PFSK-1 (cell line): ENCODE results near the gene PSEN2.

Experiments used
- FOXP2 ChIP-seq: optimal IDR thresholded peaks from 2 replicates; pipeline ENCODE3; 2011; ENCODE audit warnings: borderline replicate concordance, control low read depth, inconsistent platforms; ENCODE audit not compliant: insufficient read depth; ENCODE audit errors: extremely low read length, extremely low read depth
- POLR2AphosphoS5 ChIP-seq: IDR thresholded peaks from 2 replicates; pipeline ENCODE4 v1.6.1; 2012; ENCODE audit warnings: low read depth, mild to moderate bottlenecking, control low read depth, low read length, moderate library complexity
- REST ChIP-seq, 2 experiments: IDR thresholded peaks; 2 replicates each; pipeline versions ENCODE4 v1.6.1 to v1.8.0; 2011 to 2012; ENCODE audit warnings: low read depth in 2 of 2, low read length in 2 of 2, control low read depth in 1 of 2, inconsistent platforms in 1 of 2, mild to moderate bottlenecking in 1 of 2, moderate library complexity in 1 of 2; ENCODE audit not compliant: insufficient read depth in 1 of 2
- SIN3A ChIP-seq: IDR thresholded peaks from 2 replicates; pipeline ENCODE4 v1.6.1; 2012; ENCODE audit warnings: mild to moderate bottlenecking, low read length, moderate library complexity, borderline replicate concordance; ENCODE audit not compliant: insufficient read depth
- TAF1 ChIP-seq: IDR thresholded peaks from 2 replicates; pipeline ENCODE4 v1.6.1; 2012; ENCODE audit warnings: low read length, control low read depth, borderline replicate concordance; ENCODE audit not compliant: insufficient read depth

PSEN2 gene

DNA sequence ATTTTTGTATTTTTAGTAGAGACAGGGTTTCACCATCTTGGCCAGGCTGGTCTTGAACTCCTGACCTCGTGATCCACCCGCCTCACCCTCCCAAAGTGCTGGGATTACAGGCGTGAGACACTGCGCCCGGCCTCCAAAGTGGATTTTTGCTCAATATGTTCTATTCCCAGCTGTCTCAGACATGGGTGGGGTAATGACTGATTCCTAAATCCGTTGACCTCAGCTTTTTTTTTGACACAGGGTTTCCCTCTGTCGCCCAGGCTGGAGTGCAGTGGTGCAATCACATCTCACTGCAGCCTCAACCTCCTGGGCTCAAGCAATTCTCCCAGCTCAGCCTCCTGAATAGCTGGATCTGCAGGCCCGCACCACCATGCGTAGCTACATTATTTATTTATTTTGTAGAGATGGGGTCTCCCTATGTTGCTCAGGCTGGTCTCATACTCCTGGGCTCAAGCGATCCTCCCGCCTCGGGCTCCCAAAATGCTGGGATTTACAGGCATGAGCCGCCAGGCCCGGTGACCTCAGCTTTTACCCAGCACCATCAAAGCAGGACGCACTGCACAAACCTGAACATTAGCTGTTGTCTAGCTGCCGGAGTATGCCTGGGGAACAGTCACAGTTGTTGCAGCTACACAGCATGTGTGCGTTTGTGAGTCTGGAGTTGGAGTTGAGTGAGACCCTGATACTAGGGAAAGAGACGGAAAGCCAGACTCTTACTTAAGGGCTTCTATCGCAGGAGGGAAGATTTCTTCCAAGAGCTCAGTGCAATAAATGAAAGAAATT lies 43.7 kb upstream of the PSEN2 start:
- TF ChIP-seq TAF1, result no peak
- TF ChIP-seq POLR2AphosphoS5, result no peak
- no peak for TF ChIP-seq SIN3A
- TF ChIP-seq REST (IDR thresholded peaks at IDR 0.05; ENCODE audit: insufficient read depth in 1 of 2, low read depth in 2 of 2, low read length in 2 of 2), result no peak
- no peak for TF ChIP-seq FOXP2

DNA sequence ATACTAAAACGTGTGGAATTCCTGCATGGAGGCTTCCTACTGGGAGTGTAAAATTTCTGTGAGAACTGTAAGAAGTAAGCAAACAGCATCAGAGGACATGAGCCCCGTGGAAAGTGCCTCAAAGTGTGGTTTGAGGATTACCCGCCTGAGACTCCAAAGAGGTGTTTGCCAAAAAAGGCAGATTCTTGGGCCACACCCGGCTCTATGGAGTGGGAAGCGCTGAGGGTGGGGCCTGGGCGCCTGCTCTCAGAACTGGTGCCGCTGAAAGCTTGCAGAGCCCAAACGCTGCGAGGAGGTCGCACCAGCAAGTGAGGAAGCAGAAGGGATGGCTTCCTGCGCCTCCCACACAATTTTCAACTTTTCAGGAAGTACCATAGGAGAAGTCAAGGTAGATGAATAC lies 43.0 kb upstream of the PSEN2 start:
- no peak for TF ChIP-seq FOXP2
- TF ChIP-seq TAF1, result no peak
- TF ChIP-seq SIN3A, result no peak
- no peak for TF ChIP-seq POLR2AphosphoS5

DNA sequence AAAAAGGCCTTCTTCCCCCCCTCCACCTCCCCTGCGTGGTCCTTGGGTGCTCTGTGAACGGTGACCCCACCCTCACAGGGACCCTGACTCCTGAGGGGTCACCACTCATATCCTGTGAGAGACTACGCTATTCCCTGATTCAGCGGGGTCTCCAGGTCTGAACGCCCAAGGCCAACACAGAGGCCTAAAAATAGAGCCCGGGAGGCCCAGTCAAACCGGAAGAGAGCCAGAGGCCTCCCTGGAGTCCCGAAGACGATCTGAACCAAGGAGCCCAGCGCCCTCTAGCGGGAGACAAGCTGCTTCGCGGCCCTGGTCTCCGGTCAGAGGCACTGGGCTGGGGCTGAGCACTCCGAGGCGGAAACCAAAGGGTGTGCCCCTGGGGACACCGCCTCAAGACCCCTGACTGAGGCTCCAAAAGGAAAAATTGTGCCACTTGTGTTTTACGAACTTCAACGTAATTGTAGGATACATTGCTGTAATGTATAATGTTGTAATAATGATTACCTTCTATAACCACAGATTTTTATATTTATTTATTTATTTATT lies 42.4 kb upstream of the PSEN2 start:
- TF ChIP-seq FOXP2 (peak; percentile 25), REST (IDR thresholded peaks at IDR 0.05; ENCODE audit: insufficient read depth in 1 of 2, low read depth in 2 of 2, low read length in 2 of 2) (no peak), SIN3A (no peak), TAF1 (peak; percentile 44; the same call in 1 of the 2 replicates), POLR2AphosphoS5 (no peak)

- TF ChIP-seq FOXP2 (no peak), SIN3A (no peak), REST (IDR thresholded peaks at IDR 0.05; ENCODE audit: insufficient read depth in 1 of 2, low read depth in 2 of 2, low read length in 2 of 2) (no peak), TAF1 (no peak), POLR2AphosphoS5 (no peak)
Measured at GRCh38 chr1:226829105-226829504, 41.3 kb upstream of the PSEN2 start.

DNA sequence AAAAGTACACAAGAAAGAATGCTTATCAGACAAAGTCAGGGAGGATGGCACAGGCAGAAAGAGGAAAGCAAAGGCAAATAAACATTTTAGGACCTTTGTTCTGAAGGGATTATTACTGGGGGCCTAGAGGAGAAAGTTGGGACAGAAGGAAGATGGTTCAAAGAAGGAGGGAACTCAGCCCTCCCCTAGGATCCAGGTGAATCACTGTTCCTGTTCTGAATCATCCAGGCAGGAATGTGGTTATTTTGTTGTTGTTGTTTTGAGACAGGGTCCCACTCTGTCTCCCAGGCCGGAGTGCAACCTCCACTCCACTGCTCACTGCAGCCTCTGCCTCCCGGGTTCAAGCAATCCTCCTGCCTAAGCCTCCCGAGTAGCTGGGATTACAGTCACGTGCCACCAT lies 38.5 kb upstream of the PSEN2 start:
- TF ChIP-seq FOXP2 (no peak), SIN3A (no peak), POLR2AphosphoS5 (no peak), TAF1 (no peak), REST (IDR thresholded peaks at IDR 0.05; ENCODE audit: insufficient read depth in 1 of 2, low read depth in 2 of 2, low read length in 2 of 2) (no peak)
